K562 (cell line): ENCODE data around the gene OPCML. TPM values are rescaled to one million over a fixed set of nuclear protein-coding genes. Genes with fewer than 3 reads are reported as not detected.

Experiments
- ATAC-seq: fragments of 200-7000 bp; cut with Tn5 transposase; 3 replicates; pipeline ENCODE4 v1.9.1; 2020; ENCODE audit warnings: moderate library complexity
- BruUV-seq: library from RNA; stranded (reverse); fragments of 400-500 nt; replicated peaks from 2 replicates; lab custom pipeline; 2021; lab: Mats Ljungman, UMichigan
- CTCF ChIA-PET: fragments of 300-600 bp; formaldehyde crosslinking; extraction: SDS; loops from one replicate; lab custom pipeline; 2021; ENCODE audit warnings: low intra/inter-chr PET ratio; lab: Yijun Ruan, JAX
- POLR2A ChIA-PET: fragments of 300-600, 350-650 bp; sonication (Branson Sonifier 250); formaldehyde crosslinking; extraction: SDS; loops from one replicate; lab custom pipeline; 2021; ENCODE audit warnings: antibody characterized with exemption, inconsistent platforms; lab: Yijun Ruan, JAX
- DNase-seq, 4 experiments: peaks; one replicate each; pipeline versions ENCODE4 v3.0.0 to v3.0.0-alpha.2; 2011 to 2018; ENCODE audit warnings: low spot score in 3 of 4, mixed read lengths in 3 of 4; ENCODE audit errors: extremely low read depth in 1 of 4
- FAIRE-seq: peaks from 2 replicates; lab custom pipeline; 2011; peaks lifted over from hg19 to GRCh38; lab: Jason Lieb, UNC
- H2AFZ ChIP-seq: 2 replicates; pipeline ENCODE4 v1.6.0; 2011; ENCODE audit warnings: low read depth, low read length, control low read depth, inconsistent platforms
- H3K27ac ChIP-seq: fragments of 200-600 bp; 3 replicates; pipeline ENCODE4 v1.8.0; 2011; ENCODE audit warnings: low read depth, mild to moderate bottlenecking, control low read depth, inconsistent platforms, low read length, moderate library complexity, mixed read lengths; ENCODE audit errors: extremely low read depth
- H3K27me3 ChIP-seq, 2 experiments: fragments of 300-600 bp in 1 of 2; 2 replicates in 1 of 2; 3 replicates in 1 of 2; pipeline versions ENCODE4 v1.6.0 to v1.8.0; 2011; ENCODE audit warnings: inconsistent platforms in 2 of 2, low read length in 2 of 2, mild to moderate bottlenecking in 1 of 2, mixed read lengths in 1 of 2, moderate library complexity in 1 of 2; ENCODE audit not compliant: control insufficient read depth in 2 of 2, insufficient read depth in 2 of 2
- H3K36me3 ChIP-seq: fragments of 300-600 bp; 3 replicates; pipeline ENCODE4 v1.8.0; 2011; ENCODE audit warnings: mild to moderate bottlenecking, low read length, inconsistent platforms; ENCODE audit not compliant: control insufficient read depth, insufficient read depth
- H3K4me1 ChIP-seq, 2 experiments: fragments of 200-600 bp in 1 of 2; replicated peaks in 1 of 2; 2 replicates in 1 of 2; 3 replicates in 1 of 2; pipeline versions ENCODE4 v1.5.1 to v1.8.0; 2011; ENCODE audit warnings: inconsistent platforms in 2 of 2, low read length in 2 of 2, mild to moderate bottlenecking in 1 of 2, mixed read lengths in 1 of 2, moderate library complexity in 1 of 2; ENCODE audit not compliant: control insufficient read depth in 2 of 2, insufficient read depth in 2 of 2
- H3K4me2 ChIP-seq: 2 replicates; pipeline ENCODE4 v1.6.1; 2011; ENCODE audit warnings: low read length, control low read depth, inconsistent platforms, mixed read lengths; ENCODE audit not compliant: insufficient read depth
- H3K4me3 ChIP-seq: fragments of 200-600 bp; sonication (generic), shearing (Covaris generic); 2 replicates; pipeline ENCODE4 v1.5.1; 2016; ENCODE audit warnings: control low read depth, inconsistent platforms
- H3K79me2 ChIP-seq: fragments of 200-600 bp; 3 replicates; pipeline ENCODE4 v1.8.0; 2011; ENCODE audit warnings: low read length, inconsistent platforms; ENCODE audit not compliant: control insufficient read depth, insufficient read depth
- H3K9ac ChIP-seq, 2 experiments: 2 replicates each; pipeline versions ENCODE4 v1.6.0 to v1.6.1; 2011; ENCODE audit warnings: low read depth in 2 of 2, low read length in 2 of 2, control low read depth in 1 of 2, inconsistent platforms in 1 of 2, mild to moderate bottlenecking in 1 of 2, mixed read lengths in 1 of 2; ENCODE audit not compliant: insufficient read depth in 1 of 2
- H3K9me1 ChIP-seq: one replicate; pipeline ENCODE4 v1.6.0; 2011; ENCODE audit warnings: inconsistent platforms, mild to moderate bottlenecking, low read length, moderate library complexity; ENCODE audit not compliant: control insufficient read depth, insufficient read depth
- H3K9me3 ChIP-seq: replicated peaks from 2 replicates; pipeline ENCODE4 v1.5.1; 2011; ENCODE audit warnings: low read depth, low read length, inconsistent platforms; ENCODE audit not compliant: control insufficient read depth, insufficient read depth
- H4K20me1 ChIP-seq: replicated peaks from 2 replicates; pipeline ENCODE4 v1.6.1; 2011; ENCODE audit warnings: low read length, inconsistent platforms, mixed read lengths; ENCODE audit not compliant: control insufficient read depth, insufficient read depth
- BHLHE40 ChIP-seq: IDR thresholded peaks from 2 replicates; pipeline ENCODE4 v1.6.1; 2011; ENCODE audit warnings: low read length, improper control_type of control experiment
- COPS2 ChIP-seq: fragments of 450-650 bp; conservative IDR thresholded peaks from 2 replicates; pipeline ENCODE4 v1.6.1; 2016; ENCODE audit warnings: mild to moderate bottlenecking, moderate library complexity
- CREB1 ChIP-seq, 2 experiments: sonication (generic) in 1 of 2; formaldehyde crosslinking in 1 of 2; IDR thresholded peaks; 2 replicates each; pipeline versions ENCODE4 v1.6.1 to v1.8.0; 2012 to 2022; ENCODE audit warnings: inconsistent platforms in 1 of 2, mild to moderate bottlenecking in 1 of 2, missing genetic modification reagents in 1 of 2, moderate library complexity in 1 of 2
- L3MBTL2 ChIP-seq: fragments of 450-650 bp; IDR thresholded peaks from 2 replicates; pipeline ENCODE4 v1.6.1; 2016; ENCODE audit warnings: mild to moderate bottlenecking, moderate library complexity
- RUNX1 ChIP-seq: sonication (generic); IDR thresholded peaks from 2 replicates; pipeline ENCODE4 v1.6.1; 2016; ENCODE audit warnings: antibody characterized with exemption, low read depth
- SP1 ChIP-seq: sonication (generic); formaldehyde crosslinking; IDR thresholded peaks from 2 replicates; pipeline ENCODE4 v1.8.1; 2022; ENCODE audit warnings: mild to moderate bottlenecking, missing genetic modification reagents
- STAT5A ChIP-seq: IDR thresholded peaks from 2 replicates; pipeline ENCODE4 v1.6.1; 2012; ENCODE audit warnings: low read length, inconsistent platforms, borderline replicate concordance
- ZBTB8A ChIP-seq: fragments of 450-650 bp; IDR thresholded peaks from 2 replicates; pipeline ENCODE4 v1.6.1; 2018; ENCODE audit warnings: mild to moderate bottlenecking, moderate library complexity; ENCODE audit not compliant: partially characterized antibody
- WGBS: fragments of 100-300 bp; shearing (Covaris generic); methylation state at CpG from one replicate; pipeline ENCODE4 v1.1.6; 2016; ENCODE audit warnings: low coverage, mixed read lengths; ENCODE audit not compliant: insufficient coverage; ENCODE audit errors: missing lambda C conversion rate; 5-methylcytosine and 5-hydroxymethylcytosine counted together
- in situ Hi-C: fragments of 300-500 bp; cut with MboI; formaldehyde crosslinking; loops from 4 replicates; pipeline ENCODE4 v1.15.0; 2018; ENCODE audit warnings: inconsistent platforms, mixed read lengths
- intact Hi-C: fragments of 100-400 bp; cut with micrococcal nuclease; formaldehyde crosslinking; loops from 2 replicates; pipeline ENCODE4 v1.14.2; 2022
- polyA plus RNA-seq, 8 experiments: library from polyadenylated mRNA; depleted of rRNA in 4 of 8; stranded (reverse) in 5 of 8; unstranded in 3 of 8; fragments of >200 nt; fragmentation: Nextera tagmentation in 2 of 8; fragmentation: Illumina TruSeq in 1 of 8; extraction: Ambion mirVana in 2 of 8; extraction: Trizol in 1 of 8; gene quantifications; 2 replicates each; pipeline versions ENCODE4 v1.2.1 to v1.2.3, GENCODE V29; 2011 to 2014; ENCODE audit warnings: inconsistent platforms in 1 of 8, missing spikeins in 1 of 8
- total RNA-seq, 7 experiments: library from RNA; depleted of rRNA in 6 of 7; stranded (reverse); fragments of >200 nt in 6 of 7; fragmentation: Illumina TruSeq in 2 of 7; extraction: Trizol in 2 of 7; gene quantifications; 2 replicates each; pipeline versions ENCODE4 v1.2.1 to v1.2.3, GENCODE V29; 2011 to 2021; ENCODE audit warnings: low replicate concordance in 1 of 7
- TF ChIP-seq, protein P1 (sequence below): fragments of 150-350 bp; conservative IDR thresholded peaks from 2 replicates; pipeline ENCODE4 v1.6.1; 2014; ENCODE audit warnings: low read length
- TF ChIP-seq, protein P2 (sequence below): fragments of 450-650 bp; IDR thresholded peaks from 2 replicates; pipeline ENCODE4 v1.7.0; 2016; ENCODE audit warnings: borderline replicate concordance
- TF ChIP-seq, protein P3 (sequence below): fragments of 250-450 bp; sonication (Bioruptor Pico); IDR thresholded peaks from 2 replicates; pipeline ENCODE4 v1.9.0; 2021; ENCODE audit warnings: mild to moderate bottlenecking

Gene OPCML
- total and polyA plus RNA-seq, 9 of the 15 experiments (the other 6 are each of a cell fraction or from before 2014, with no cell fraction given), result not detected

DNA sequence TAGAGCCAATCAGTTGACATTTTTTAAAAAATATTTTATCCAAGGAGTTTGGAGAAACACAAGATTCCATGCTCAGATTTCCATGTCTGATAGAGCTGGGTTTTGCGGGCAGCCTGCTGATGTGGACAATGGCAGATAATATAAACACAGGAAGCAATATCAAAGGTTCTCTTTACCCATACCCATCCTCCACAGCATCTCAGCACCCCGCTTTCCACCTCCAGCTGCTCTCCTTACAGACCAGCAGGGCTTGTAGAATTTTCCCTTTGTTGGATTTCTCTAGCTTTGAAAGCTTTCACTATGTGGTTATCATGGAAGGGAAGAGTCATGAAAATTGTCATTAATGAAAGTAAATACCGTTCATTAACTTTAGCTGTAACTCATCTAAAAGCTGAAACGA is 746.4 kb downstream of the OPCML start:
- no TSS peak for BruUV-seq
- Histone ChIP-seq H3K4me2 (no peak overlapping the region), H2AFZ (no peak overlapping the region), H4K20me1 (no peaks in the 10 kb centered on the region), H3K27me3 (no peaks in the 10 kb centered on the region), H3K9ac (no peak overlapping the region), H3K27ac (no peak overlapping the region), H3K36me3 (no peaks in the 10 kb centered on the region), H3K4me3 (no peak overlapping the region), H3K9me3 (0 out of 2 replicates have a peak, but pooled peaks cover 2% of the 10 kb centered on the region), H3K79me2 (no peaks in the 10 kb centered on the region), H3K4me1 (no peaks in the 10 kb centered on the region), H3K9me1 (no peaks in the 10 kb centered on the region)
- ChIA-PET CTCF (no interaction called here), POLR2A (no interaction called here)
- in situ Hi-C loops (no loop called here), intact Hi-C loops (no loop called here)
- no peak for ATAC-seq
- FAIRE-seq, result no peak
- no peak for DNase-seq
- WGBS, result 2% methylated on average over 4 of the region's 4 CpGs
- TF ChIP-seq BHLHE40, result no peak
- TF ChIP-seq ZBTB8A, result no peak
- TF ChIP-seq, protein P1, sequence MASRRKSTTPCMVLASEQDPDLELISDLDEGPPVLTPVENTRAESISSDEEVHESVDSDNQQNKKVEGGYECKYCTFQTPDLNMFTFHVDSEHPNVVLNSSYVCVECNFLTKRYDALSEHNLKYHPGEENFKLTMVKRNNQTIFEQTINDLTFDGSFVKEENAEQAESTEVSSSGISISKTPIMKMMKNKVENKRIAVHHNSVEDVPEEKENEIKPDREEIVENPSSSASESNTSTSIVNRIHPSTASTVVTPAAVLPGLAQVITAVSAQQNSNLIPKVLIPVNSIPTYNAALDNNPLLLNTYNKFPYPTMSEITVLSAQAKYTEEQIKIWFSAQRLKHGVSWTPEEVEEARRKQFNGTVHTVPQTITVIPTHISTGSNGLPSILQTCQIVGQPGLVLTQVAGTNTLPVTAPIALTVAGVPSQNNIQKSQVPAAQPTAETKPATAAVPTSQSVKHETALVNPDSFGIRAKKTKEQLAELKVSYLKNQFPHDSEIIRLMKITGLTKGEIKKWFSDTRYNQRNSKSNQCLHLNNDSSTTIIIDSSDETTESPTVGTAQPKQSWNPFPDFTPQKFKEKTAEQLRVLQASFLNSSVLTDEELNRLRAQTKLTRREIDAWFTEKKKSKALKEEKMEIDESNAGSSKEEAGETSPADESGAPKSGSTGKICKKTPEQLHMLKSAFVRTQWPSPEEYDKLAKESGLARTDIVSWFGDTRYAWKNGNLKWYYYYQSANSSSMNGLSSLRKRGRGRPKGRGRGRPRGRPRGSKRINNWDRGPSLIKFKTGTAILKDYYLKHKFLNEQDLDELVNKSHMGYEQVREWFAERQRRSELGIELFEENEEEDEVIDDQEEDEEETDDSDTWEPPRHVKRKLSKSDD, result no peak
- TF ChIP-seq L3MBTL2, result no peak
- TF ChIP-seq, protein P2, sequence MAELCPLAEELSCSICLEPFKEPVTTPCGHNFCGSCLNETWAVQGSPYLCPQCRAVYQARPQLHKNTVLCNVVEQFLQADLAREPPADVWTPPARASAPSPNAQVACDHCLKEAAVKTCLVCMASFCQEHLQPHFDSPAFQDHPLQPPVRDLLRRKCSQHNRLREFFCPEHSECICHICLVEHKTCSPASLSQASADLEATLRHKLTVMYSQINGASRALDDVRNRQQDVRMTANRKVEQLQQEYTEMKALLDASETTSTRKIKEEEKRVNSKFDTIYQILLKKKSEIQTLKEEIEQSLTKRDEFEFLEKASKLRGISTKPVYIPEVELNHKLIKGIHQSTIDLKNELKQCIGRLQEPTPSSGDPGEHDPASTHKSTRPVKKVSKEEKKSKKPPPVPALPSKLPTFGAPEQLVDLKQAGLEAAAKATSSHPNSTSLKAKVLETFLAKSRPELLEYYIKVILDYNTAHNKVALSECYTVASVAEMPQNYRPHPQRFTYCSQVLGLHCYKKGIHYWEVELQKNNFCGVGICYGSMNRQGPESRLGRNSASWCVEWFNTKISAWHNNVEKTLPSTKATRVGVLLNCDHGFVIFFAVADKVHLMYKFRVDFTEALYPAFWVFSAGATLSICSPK, result no peak
- TF ChIP-seq SP1 (CRISPR knock-in tag), result no peak
- no peak for TF ChIP-seq RUNX1
- TF ChIP-seq CREB1 (IDR thresholded peaks at IDR 0.05), result no peak
- TF ChIP-seq CREB1 (CRISPR knock-in tag; IDR thresholded peaks at IDR 0.05), result no peak
- no peak for TF ChIP-seq STAT5A
- TF ChIP-seq, protein P3, sequence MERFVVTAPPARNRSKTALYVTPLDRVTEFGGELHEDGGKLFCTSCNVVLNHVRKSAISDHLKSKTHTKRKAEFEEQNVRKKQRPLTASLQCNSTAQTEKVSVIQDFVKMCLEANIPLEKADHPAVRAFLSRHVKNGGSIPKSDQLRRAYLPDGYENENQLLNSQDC (CRISPR knock-in tag), result no peak
- TF ChIP-seq COPS2, result no peak
